Stimulated activated CD4-positive, alpha-beta T cell treated with anti-CD3 and anti-CD28 coated beads, Interleukin-1b, Interleukin-23, amount 100 ng/mL, for 4 hours (primary cell): Measurements from ENCODE around the gene HSD17B8.

Experiments
- DNase-seq, 2 donors: peaks; one replicate each; pipeline ENCODE4 v3.0.0-alpha.2; 2020; ENCODE audit warnings: low read depth in 2 of 2

HSD17B8 gene

GRCh38 chr6:33171016-33171879 lies 33.2 kb upstream of the HSD17B8 start:
- DNase-seq = no peak

GRCh38 chr6:33171880-33172687 lies 32.4 kb upstream of the HSD17B8 start:
- DNase-seq = no peak

GRCh38 chr6:33172688-33173534 lies 31.5 kb upstream of the HSD17B8 start:
- no peak for DNase-seq

- no peak for DNase-seq
Observed at GRCh38 chr6:33173535-33174180, 30.8 kb upstream of the HSD17B8 start.

- DNase-seq = no peak
Observed at GRCh38 chr6:33174784-33175183, 29.7 kb upstream of the HSD17B8 start.

GRCh38 chr6:33175436-33176069 lies 28.9 kb upstream of the HSD17B8 start:
- no peak for DNase-seq

- DNase-seq = no peak
Observed at GRCh38 chr6:33176906-33177305, 27.5 kb upstream of the HSD17B8 start.

GRCh38 chr6:33177552-33178446 lies 26.7 kb upstream of the HSD17B8 start:
- no peak for DNase-seq

GRCh38 chr6:33178755-33179475 lies 25.5 kb upstream of the HSD17B8 start:
- no peak for DNase-seq

GRCh38 chr6:33181141-33181540 lies 23.3 kb upstream of the HSD17B8 start:
- DNase-seq = no peak

GRCh38 chr6:33183071-33183683 lies 21.3 kb upstream of the HSD17B8 start:
- no peak for DNase-seq

- DNase-seq = no peak
Observed at GRCh38 chr6:33185190-33185589, 19.3 kb upstream of the HSD17B8 start.

- no peak for DNase-seq
Observed at GRCh38 chr6:33185654-33186187, 18.7 kb upstream of the HSD17B8 start.

- DNase-seq = no peak
Observed at GRCh38 chr6:33187809-33188208, 16.6 kb upstream of the HSD17B8 start.

GRCh38 chr6:33189164-33189563 lies 15.3 kb upstream of the HSD17B8 start:
- DNase-seq = no peak

- no peak for DNase-seq
Observed at GRCh38 chr6:33189625-33190448, 14.6 kb upstream of the HSD17B8 start.

- no peak for DNase-seq
Observed at GRCh38 chr6:33190504-33191107, 13.8 kb upstream of the HSD17B8 start.
